H1 (cell line): ENCODE data around the gene PGAM5. TPM values are rescaled to one million over a fixed set of nuclear protein-coding genes. Genes with fewer than 3 reads are reported as not detected.

ENCODE experiments used
- CHD7 ChIP-seq: fragments of 300-600 bp; sonication (generic); IDR thresholded peaks from 2 replicates; pipeline ENCODE4 v1.7.1; 2012; ENCODE audit warnings: low read length, moderate library complexity, mild to moderate bottlenecking, inconsistent platforms; ENCODE audit not compliant: insufficient replicate concordance
- polyA plus RNA-seq, 7 experiments: library from polyadenylated mRNA; depleted of rRNA in 3 of 7; stranded (reverse) in 5 of 7; unstranded in 2 of 7; fragments of >200 nt in 5 of 7; fragments of 200-250 nt in 2 of 7; gene quantifications; 1 replicate in 5 of 7; 2 replicates in 1 of 7; 4 replicates in 1 of 7; pipeline versions ENCODE4 v1.2.1 to v1.2.3, GENCODE V29; 2011 to 2013; ENCODE audit warnings: missing spikeins in 2 of 7, mixed read lengths in 2 of 7
- total RNA-seq: library from RNA; stranded (reverse); fragmentation: NEBNext Ultra II Directional; extraction: Animal tissue kit (Norgen Biotek cat#: 25700); gene quantifications from 2 replicates; pipeline ENCODE4 v1.2.1, GENCODE V29; 2021

The PGAM5 gene
- total and polyA plus RNA-seq, 2 of the 8 experiments (the other 6 are each of a cell fraction or from before 2014, with no cell fraction given), result 66.4 to 84.0 TPM

GRCh38 chr12:132661972-132662371 lies 48.7 kb upstream of the PGAM5 start (continued):
- TF ChIP-seq CHD7, result no peak
